H9 (cell line): ENCODE data around the gene BPGM. TPM values are rescaled to one million over a fixed set of nuclear protein-coding genes. Genes with fewer than 3 reads are reported as not detected.

Source experiments
- DNase-seq: peaks from one replicate; pipeline ENCODE4 v3.0.0-alpha.2; 2017
- H2AFZ ChIP-seq: one replicate; pipeline ENCODE4 v1.6.1; 2013; ENCODE audit warnings: mild to moderate bottlenecking, low read length, control low read depth, moderate library complexity
- H2AK5ac ChIP-seq: 2 replicates; pipeline ENCODE4 v1.6.1; 2013; ENCODE audit warnings: low read length, control low read depth, mixed read lengths; ENCODE audit not compliant: insufficient read length
- H2BK120ac ChIP-seq: one replicate; pipeline ENCODE4 v1.6.1; 2013; ENCODE audit warnings: low read depth, mild to moderate bottlenecking, low read length, control low read depth, inconsistent platforms; ENCODE audit not compliant: poor library complexity, severe bottlenecking
- H2BK12ac ChIP-seq: 2 replicates; pipeline ENCODE4 v1.6.1; 2013; ENCODE audit warnings: low read length, control low read depth, mixed read lengths, low read depth; ENCODE audit not compliant: insufficient read length
- H2BK15ac ChIP-seq: 2 replicates; pipeline ENCODE4 v1.6.1; 2013; ENCODE audit warnings: low read depth, low read length, control low read depth
- H2BK20ac ChIP-seq: one replicate; pipeline ENCODE4 v1.6.1; 2013; ENCODE audit warnings: low read depth, mild to moderate bottlenecking, low read length, control low read depth, inconsistent platforms; ENCODE audit not compliant: poor library complexity, severe bottlenecking
- H2BK5ac ChIP-seq: 2 replicates; pipeline ENCODE4 v1.6.1; 2013; ENCODE audit warnings: low read length, control low read depth, mixed read lengths; ENCODE audit not compliant: insufficient read length
- H3K14ac ChIP-seq: 2 replicates; pipeline ENCODE4 v1.6.1; 2013; ENCODE audit warnings: low read length, control low read depth; ENCODE audit not compliant: insufficient read depth
- H3K18ac ChIP-seq: 2 replicates; pipeline ENCODE4 v1.6.1; 2013; ENCODE audit warnings: low read depth, mild to moderate bottlenecking, mixed read lengths, low read length, control low read depth; ENCODE audit not compliant: insufficient read length
- H3K23ac ChIP-seq: 2 replicates; pipeline ENCODE4 v1.6.1; 2013; ENCODE audit warnings: low read length, control low read depth, mixed read lengths, low read depth; ENCODE audit not compliant: insufficient read length
- H3K23me2 ChIP-seq: 2 replicates; pipeline ENCODE4 v1.6.1; 2013; ENCODE audit warnings: low read depth, mild to moderate bottlenecking, mixed read lengths, low read length, control low read depth; ENCODE audit not compliant: insufficient read length, poor library complexity, severe bottlenecking
- H3K27ac ChIP-seq: 2 replicates; pipeline ENCODE4 v1.5.1; 2013; ENCODE audit warnings: low read length, control low read depth, mixed read lengths, low read depth; ENCODE audit not compliant: insufficient read length
- H3K27me3 ChIP-seq: 2 replicates; pipeline ENCODE4 v1.6.1; 2013; ENCODE audit warnings: low read length, control low read depth, inconsistent platforms; ENCODE audit not compliant: insufficient read depth
- H3K4ac ChIP-seq: 2 replicates; pipeline ENCODE4 v1.6.1; 2013; ENCODE audit warnings: low read depth, mild to moderate bottlenecking, control low read depth, inconsistent platforms, low read length, moderate library complexity
- H3K4me1 ChIP-seq: 2 replicates; pipeline ENCODE4 v1.6.1; 2013; ENCODE audit warnings: low read length, control low read depth, inconsistent platforms; ENCODE audit not compliant: insufficient read depth
- H3K4me2 ChIP-seq: 2 replicates; pipeline ENCODE4 v1.6.1; 2013; ENCODE audit warnings: low read length, control low read depth, mixed read lengths; ENCODE audit not compliant: insufficient read length, insufficient read depth
- H3K56ac ChIP-seq: 2 replicates; pipeline ENCODE4 v1.6.1; 2013; ENCODE audit warnings: low read depth, mild to moderate bottlenecking, mixed read lengths, low read length, control low read depth; ENCODE audit not compliant: insufficient read length
- H3K79me1 ChIP-seq: 2 replicates; pipeline ENCODE4 v1.6.1; 2013; ENCODE audit warnings: low read depth, mild to moderate bottlenecking, moderate library complexity, low read length, control low read depth, inconsistent platforms; ENCODE audit not compliant: insufficient read depth, poor library complexity, severe bottlenecking
- H3K79me2 ChIP-seq: 2 replicates; pipeline ENCODE4 v1.6.1; 2013; ENCODE audit warnings: low read length, control low read depth, inconsistent platforms; ENCODE audit not compliant: insufficient read depth
- H3K9ac ChIP-seq: 2 replicates; pipeline ENCODE4 v1.6.1; 2013; ENCODE audit warnings: low read length, control low read depth, mixed read lengths; ENCODE audit not compliant: insufficient read length; ENCODE audit errors: extremely low read depth
- H3K9me3 ChIP-seq: one replicate; pipeline ENCODE4 v1.6.1; 2013; ENCODE audit warnings: low read depth, low read length, inconsistent platforms; ENCODE audit not compliant: control insufficient read depth
- H3T11ph ChIP-seq: one replicate; pipeline ENCODE4 v1.6.1; 2013; ENCODE audit warnings: mild to moderate bottlenecking, low read length, control low read depth, inconsistent platforms
- H4K20me1 ChIP-seq: one replicate; pipeline ENCODE4 v1.6.1; 2013; ENCODE audit not compliant: control insufficient read depth, insufficient read length, insufficient read depth
- H4K5ac ChIP-seq: 2 replicates; pipeline ENCODE4 v1.6.1; 2013; ENCODE audit warnings: low read depth, mild to moderate bottlenecking, mixed read lengths, low read length, control low read depth; ENCODE audit not compliant: insufficient read length
- H4K8ac ChIP-seq: replicated peaks from 2 replicates; pipeline ENCODE4 v1.6.1; 2013; ENCODE audit warnings: low read length, control low read depth, mixed read lengths, low read depth; ENCODE audit not compliant: insufficient read length
- H4K91ac ChIP-seq: 2 replicates; pipeline ENCODE4 v1.6.1; 2013; ENCODE audit warnings: low read depth, mild to moderate bottlenecking, moderate library complexity, mixed read lengths, low read length, control low read depth; ENCODE audit not compliant: insufficient read length
- H3K27ac Mint-ChIP-seq, 3 experiments: 2 replicates in 2 of 3; 3 replicates in 1 of 3; pipeline ENCODE4 v1.8.0; 2020 to 2021; ENCODE audit warnings: mixed read lengths in 3 of 3, mild to moderate bottlenecking in 1 of 3, moderate library complexity in 1 of 3
- H3K27me3 Mint-ChIP-seq: 2 replicates; pipeline ENCODE4 v1.8.0; 2021; ENCODE audit warnings: low read depth, mild to moderate bottlenecking, moderate library complexity, mixed read lengths
- H3K36me3 Mint-ChIP-seq, 3 experiments: 2 replicates in 2 of 3; 3 replicates in 1 of 3; pipeline ENCODE4 v1.8.0; 2020 to 2021; ENCODE audit warnings: low read depth in 3 of 3, mixed read lengths in 3 of 3; ENCODE audit not compliant: insufficient read depth in 1 of 3
- H3K4me1 Mint-ChIP-seq, 2 experiments: 2 replicates each; pipeline ENCODE4 v1.8.0; 2020; ENCODE audit warnings: mixed read lengths in 2 of 2
- H3K4me3 Mint-ChIP-seq, 2 experiments: 2 replicates in 1 of 2; 3 replicates in 1 of 2; pipeline ENCODE4 v1.8.0; 2020 to 2021; ENCODE audit warnings: mild to moderate bottlenecking in 2 of 2, mixed read lengths in 2 of 2, moderate library complexity in 1 of 2
- H3K9me3 Mint-ChIP-seq, 2 experiments: 2 replicates in 1 of 2; 3 replicates in 1 of 2; pipeline ENCODE4 v1.8.0; 2020; ENCODE audit warnings: mild to moderate bottlenecking in 2 of 2, mixed read lengths in 2 of 2, moderate library complexity in 1 of 2
- WGBS: extraction: QIAGEN DNeasy Blood & Tissue Kit; methylation state at CpG from one replicate; pipeline ENCODE4 v1.1.7; 2013; ENCODE audit warnings: missing lambda C conversion rate, low lambda C conversion rate, mixed read lengths; ENCODE audit not compliant: insufficient read length; ENCODE audit errors: extremely low coverage; 5-methylcytosine and 5-hydroxymethylcytosine counted together
- total RNA-seq: library from RNA; stranded (reverse); gene quantifications from 2 replicates; pipeline ENCODE4 v1.2.1, GENCODE V29; 2021
- TF ChIP-seq, protein P1 (sequence below): fragments of 200-600 bp; sonication (generic); conservative IDR thresholded peaks from 3 replicates; pipeline ENCODE4 v1.8.0; 2021; ENCODE audit warnings: antibody characterized with exemption, mild to moderate bottlenecking

The BPGM gene
- total RNA-seq, 1 experiment from 2014 or later: 14.4 TPM

- Histone ChIP-seq H3K23me2 (no peaks in the 10 kb centered on the region), H4K5ac (no peak overlapping the region), H2BK120ac (no peak overlapping the region), H2BK5ac (no peak overlapping the region), H3K79me2 (no peaks in the 10 kb centered on the region), H3K23ac (no peak overlapping the region), H3K27ac (no peak overlapping the region), H3K4me1 (no peaks in the 10 kb centered on the region), H3T11ph (no peak overlapping the region), H4K91ac (no peak overlapping the region), H3K9me3 (no peaks in the 10 kb centered on the region), H3K56ac (no peak overlapping the region), H3K14ac (no peak overlapping the region), H3K79me1 (no peaks in the 10 kb centered on the region), H2AK5ac (no peak overlapping the region), H2BK15ac (no peak overlapping the region), H2BK20ac (no peak overlapping the region), H2BK12ac (no peak overlapping the region), H3K18ac (no peak overlapping the region), H3K4ac (no peak overlapping the region), H4K8ac (no peak overlapping the region), H3K27me3 (no peaks in the 10 kb centered on the region), H3K4me2 (no peak overlapping the region), H4K20me1 (no peaks in the 10 kb centered on the region), H2AFZ (no peak overlapping the region), H3K9ac (no peak overlapping the region)
- H3K4me3 Mint-ChIP-seq: no peak overlapping the region
- TF ChIP-seq, protein P1, sequence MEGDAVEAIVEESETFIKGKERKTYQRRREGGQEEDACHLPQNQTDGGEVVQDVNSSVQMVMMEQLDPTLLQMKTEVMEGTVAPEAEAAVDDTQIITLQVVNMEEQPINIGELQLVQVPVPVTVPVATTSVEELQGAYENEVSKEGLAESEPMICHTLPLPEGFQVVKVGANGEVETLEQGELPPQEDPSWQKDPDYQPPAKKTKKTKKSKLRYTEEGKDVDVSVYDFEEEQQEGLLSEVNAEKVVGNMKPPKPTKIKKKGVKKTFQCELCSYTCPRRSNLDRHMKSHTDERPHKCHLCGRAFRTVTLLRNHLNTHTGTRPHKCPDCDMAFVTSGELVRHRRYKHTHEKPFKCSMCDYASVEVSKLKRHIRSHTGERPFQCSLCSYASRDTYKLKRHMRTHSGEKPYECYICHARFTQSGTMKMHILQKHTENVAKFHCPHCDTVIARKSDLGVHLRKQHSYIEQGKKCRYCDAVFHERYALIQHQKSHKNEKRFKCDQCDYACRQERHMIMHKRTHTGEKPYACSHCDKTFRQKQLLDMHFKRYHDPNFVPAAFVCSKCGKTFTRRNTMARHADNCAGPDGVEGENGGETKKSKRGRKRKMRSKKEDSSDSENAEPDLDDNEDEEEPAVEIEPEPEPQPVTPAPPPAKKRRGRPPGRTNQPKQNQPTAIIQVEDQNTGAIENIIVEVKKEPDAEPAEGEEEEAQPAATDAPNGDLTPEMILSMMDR: no peak
- H3K9me3 Mint-ChIP-seq: no peaks in the 10 kb centered on the region
- no peaks in the 10 kb centered on the region for H3K36me3 Mint-ChIP-seq
- no peak overlapping the region for H3K27ac Mint-ChIP-seq
- H3K27me3 Mint-ChIP-seq: peaks cover 35% of the 10 kb centered on the region
- DNase-seq: no peak
- H3K4me1 Mint-ChIP-seq: 0 out of 4 replicates have a peak, but pooled peaks cover 0 to 2% of the 10 kb centered on the region in 2 experiments
- WGBS: no CpG with 5 or more reads among the region's 2 CpGs
These were observed 19.4 kb upstream of the BPGM start for GRCh38 chr7:134627109-134627774.
